Activated gamma-delta T cell treated with Interleukin-2 at 50 U/mL for 16 hours (primary cell): ENCODE measurements around the gene OS9.

Experiments used
- DNase-seq: peaks from one replicate; pipeline ENCODE4 v3.0.0-alpha.2; 2020

Gene OS9

DNA sequence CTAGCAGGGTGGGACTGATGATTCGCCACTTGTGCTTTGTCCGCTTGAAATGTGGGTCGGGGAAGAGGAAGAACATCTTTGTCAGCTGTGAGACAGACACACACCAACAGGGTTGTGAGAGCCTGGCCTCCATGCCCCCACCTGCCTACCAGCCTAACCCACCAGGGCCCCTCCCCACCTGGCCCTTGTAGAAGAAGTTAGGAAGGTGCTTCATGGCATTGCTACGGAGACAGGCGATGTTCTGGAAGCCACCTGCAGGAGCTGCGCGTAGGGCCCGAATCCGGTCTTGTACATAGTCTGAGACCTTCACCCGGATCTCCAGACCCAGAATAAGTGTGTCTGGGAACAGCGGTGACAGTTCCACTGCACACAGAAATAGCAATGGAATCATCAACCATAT is 75.7 kb downstream of the OS9 start:
- no peak for DNase-seq

GRCh38 chr12:57770734-57771133 is 76.8 kb downstream of the OS9 start:
- DNase-seq = no peak
